Measurements from ENCODE around the gene LRRC36. TPM values are rescaled to one million over a fixed set of nuclear protein-coding genes. Genes with fewer than 3 reads are reported as not detected.

LRRC36 gene
- total RNA-seq, 1 experiment from 2014 or later = not detected

DNA sequence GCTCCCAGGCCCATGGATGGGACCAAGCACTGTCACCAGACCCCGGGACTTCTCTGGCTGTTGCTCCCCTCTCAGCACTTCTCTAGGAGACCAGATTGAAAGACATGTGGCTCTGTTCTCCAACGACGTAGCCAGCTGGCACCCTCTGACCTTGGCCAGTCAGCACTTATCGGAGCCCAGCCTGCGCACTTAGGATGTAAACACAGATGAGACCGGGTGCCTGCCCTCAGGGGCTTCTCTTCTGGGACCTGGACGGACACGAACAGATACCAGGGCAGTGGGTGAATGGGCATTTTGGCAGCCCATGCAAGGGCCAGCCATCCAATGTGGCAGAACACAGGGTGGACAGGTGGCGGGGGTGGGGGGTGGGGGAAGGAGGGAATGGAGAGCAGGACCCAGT is 83.0 kb downstream of the LRRC36 start:
- Histone ChIP-seq H3K9me2 (ENCODE audit: insufficient read depth) (no peaks in the 10 kb centered on the region), H3K4me2 (ENCODE audit: low read length) (no peak overlapping the region), H3K36me3 (ENCODE audit: control insufficient read depth in 1 of 2, insufficient read depth in 2 of 2, low read length in 2 of 2) (no peaks in the 10 kb centered on the region), H2AFZ (ENCODE audit: low read depth, low read length, poor library complexity, severe bottlenecking) (no peak overlapping the region), H3K27ac (ENCODE audit: low read depth, low read length) (no peak overlapping the region), H3K79me2 (ENCODE audit: insufficient read depth, low read length) (no peaks in the 10 kb centered on the region), H3K27me3 (ENCODE audit: insufficient read depth, low read length) (no peaks in the 10 kb centered on the region), H3K9ac (ENCODE audit: low read length) (no peak overlapping the region), H4K20me1 (ENCODE audit: insufficient read depth) (no peaks in the 10 kb centered on the region), H3K9me3 (ENCODE audit: control insufficient read depth in 1 of 2, insufficient read depth in 1 of 2, low read depth in 1 of 2, low read length in 2 of 2) (no peaks in the 10 kb centered on the region), H3K4me3 (replicated peaks in 1 of 2; ENCODE audit: low read depth in 1 of 2, low read length in 2 of 2) (no peak overlapping the region), H3K4me1 (ENCODE audit: control insufficient read depth in 1 of 2, insufficient read depth in 2 of 2, low read length in 2 of 2) (peaks cover 14 to 27% of the 10 kb centered on the region in 2 experiments)
- TF ChIP-seq EZH2 (IDR thresholded peaks at IDR 0.05) (no peak), ZNF274 (IDR thresholded peaks at IDR 0.05; ENCODE audit: low read depth, low read length) (no peak), EGR1 (IDR thresholded peaks at IDR 0.05; ENCODE audit: low read depth) (no peak), YY1 (IDR thresholded peaks at IDR 0.05; ENCODE audit: extremely low read depth, insufficient replicate concordance, low read depth, low read length) (no peak), SRF (IDR thresholded peaks at IDR 0.05; ENCODE audit: low read depth) (no peak), CEBPB (IDR thresholded peaks at IDR 0.05; ENCODE audit: low read depth) (no peak)
- BruUV-seq (replicated peaks) = no TSS peak
- intact Hi-C loops (cut with micrococcal nuclease) = no loop called here
- ChIA-PET RAD21 (ENCODE audit: low non-redundant PET in 1 of 2, low total read pairs in 2 of 2, uncharacterized antibody in 2 of 2, unreplicated experiment in 2 of 2) (no interaction called here), CTCF (no interaction called here), POLR2A (no interaction called here)
- no peak for DNase-seq (ENCODE audit: low read depth, low spot score)
- ATAC-seq = no peak

DNA sequence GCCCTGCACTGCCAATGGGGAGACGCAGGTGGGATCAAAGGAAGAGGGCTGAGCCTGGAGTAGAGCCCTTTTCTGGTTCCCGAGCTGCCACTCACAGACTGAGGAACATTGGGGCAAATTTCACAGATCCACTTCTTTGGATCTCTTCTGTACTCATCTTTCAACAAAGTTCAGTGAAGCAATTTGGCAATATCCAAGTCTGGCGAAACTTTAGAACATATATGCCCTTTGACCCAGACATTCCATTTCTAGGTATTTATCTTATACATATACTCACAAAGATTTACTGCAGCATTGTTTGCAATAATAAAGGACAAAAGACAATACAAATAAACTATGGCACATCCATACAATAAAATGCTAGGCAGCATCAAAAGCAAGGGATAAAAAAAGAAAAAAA is 84.7 kb downstream of the LRRC36 start:
- H3K4me3 ChIP-seq (replicated peaks in 1 of 2; ENCODE audit: low read depth in 1 of 2, low read length in 2 of 2) = no peak overlapping the region
- intact Hi-C loops (cut with micrococcal nuclease) = no loop called here
- no peak overlapping the region for H3K9ac ChIP-seq (ENCODE audit: low read length)
- H3K9me3 ChIP-seq (ENCODE audit: control insufficient read depth in 1 of 2, insufficient read depth in 1 of 2, low read depth in 1 of 2, low read length in 2 of 2) = no peaks in the 10 kb centered on the region
- no peaks in the 10 kb centered on the region for H3K27me3 ChIP-seq (ENCODE audit: insufficient read depth, low read length)
- ChIA-PET RAD21 (ENCODE audit: low non-redundant PET in 1 of 2, low total read pairs in 2 of 2, uncharacterized antibody in 2 of 2, unreplicated experiment in 2 of 2) (no interaction called here), POLR2A (no interaction called here), CTCF (no interaction called here)
- no peak for DNase-seq (ENCODE audit: low read depth, low spot score)
- no peaks in the 10 kb centered on the region for H3K9me2 ChIP-seq (ENCODE audit: insufficient read depth)
- H3K79me2 ChIP-seq (ENCODE audit: insufficient read depth, low read length) = no peaks in the 10 kb centered on the region
- H3K36me3 ChIP-seq (ENCODE audit: control insufficient read depth in 1 of 2, insufficient read depth in 2 of 2, low read length in 2 of 2) = no peaks in the 10 kb centered on the region
- no peak overlapping the region for H3K4me2 ChIP-seq (ENCODE audit: low read length)
- BruUV-seq (replicated peaks) = no TSS peak
- no peak overlapping the region for H2AFZ ChIP-seq (ENCODE audit: low read depth, low read length, poor library complexity, severe bottlenecking)
- no peaks in the 10 kb centered on the region for H4K20me1 ChIP-seq (ENCODE audit: insufficient read depth)
- peaks cover 7 to 20% of the 10 kb centered on the region in 2 experiments; a peak in 3 of 4 replicates for H3K4me1 ChIP-seq (ENCODE audit: control insufficient read depth in 1 of 2, insufficient read depth in 2 of 2, low read length in 2 of 2)
- ATAC-seq = no peak
- H3K27ac ChIP-seq (ENCODE audit: low read depth, low read length) = no peak overlapping the region
- no peak for TF ChIP-seq RAD21 (IDR thresholded peaks at IDR 0.05; ENCODE audit: low read depth)
- TF ChIP-seq SIN3A (IDR thresholded peaks at IDR 0.05; ENCODE audit: low read depth) = no peak
- TF ChIP-seq ELF1 (IDR thresholded peaks at IDR 0.05; ENCODE audit: borderline replicate concordance, low read depth) = no peak
- TF ChIP-seq TCF7L2 (IDR thresholded peaks at IDR 0.05; ENCODE audit: borderline replicate concordance, extremely low read depth, insufficient read depth, insufficient read length) = no peak
- no peak for TF ChIP-seq EZH2phosphoT487 (IDR thresholded peaks at IDR 0.05; ENCODE audit: borderline replicate concordance)
- TF ChIP-seq EGR1 (IDR thresholded peaks at IDR 0.05; ENCODE audit: low read depth) = no peak
- no peak for TF ChIP-seq POLR2AphosphoS5 (IDR thresholded peaks at IDR 0.05; ENCODE audit: low read depth, low read length)
- TF ChIP-seq, protein P1, sequence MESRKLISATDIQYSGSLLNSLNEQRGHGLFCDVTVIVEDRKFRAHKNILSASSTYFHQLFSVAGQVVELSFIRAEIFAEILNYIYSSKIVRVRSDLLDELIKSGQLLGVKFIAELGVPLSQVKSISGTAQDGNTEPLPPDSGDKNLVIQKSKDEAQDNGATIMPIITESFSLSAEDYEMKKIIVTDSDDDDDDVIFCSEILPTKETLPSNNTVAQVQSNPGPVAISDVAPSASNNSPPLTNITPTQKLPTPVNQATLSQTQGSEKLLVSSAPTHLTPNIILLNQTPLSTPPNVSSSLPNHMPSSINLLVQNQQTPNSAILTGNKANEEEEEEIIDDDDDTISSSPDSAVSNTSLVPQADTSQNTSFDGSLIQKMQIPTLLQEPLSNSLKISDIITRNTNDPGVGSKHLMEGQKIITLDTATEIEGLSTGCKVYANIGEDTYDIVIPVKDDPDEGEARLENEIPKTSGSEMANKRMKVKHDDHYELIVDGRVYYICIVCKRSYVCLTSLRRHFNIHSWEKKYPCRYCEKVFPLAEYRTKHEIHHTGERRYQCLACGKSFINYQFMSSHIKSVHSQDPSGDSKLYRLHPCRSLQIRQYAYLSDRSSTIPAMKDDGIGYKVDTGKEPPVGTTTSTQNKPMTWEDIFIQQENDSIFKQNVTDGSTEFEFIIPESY (IDR thresholded peaks at IDR 0.05; ENCODE audit: extremely low read depth, insufficient replicate concordance, low read length) = no peak
- TF ChIP-seq FOSL1 (IDR thresholded peaks at IDR 0.05; ENCODE audit: low read depth) = no peak
- no peak for TF ChIP-seq EZH2 (IDR thresholded peaks at IDR 0.05)
- no peak for TF ChIP-seq CEBPB (IDR thresholded peaks at IDR 0.05; ENCODE audit: low read depth)
- no peak for TF ChIP-seq YY1 (IDR thresholded peaks at IDR 0.05; ENCODE audit: extremely low read depth, insufficient replicate concordance, low read depth, low read length)
- TF ChIP-seq, protein P2, sequence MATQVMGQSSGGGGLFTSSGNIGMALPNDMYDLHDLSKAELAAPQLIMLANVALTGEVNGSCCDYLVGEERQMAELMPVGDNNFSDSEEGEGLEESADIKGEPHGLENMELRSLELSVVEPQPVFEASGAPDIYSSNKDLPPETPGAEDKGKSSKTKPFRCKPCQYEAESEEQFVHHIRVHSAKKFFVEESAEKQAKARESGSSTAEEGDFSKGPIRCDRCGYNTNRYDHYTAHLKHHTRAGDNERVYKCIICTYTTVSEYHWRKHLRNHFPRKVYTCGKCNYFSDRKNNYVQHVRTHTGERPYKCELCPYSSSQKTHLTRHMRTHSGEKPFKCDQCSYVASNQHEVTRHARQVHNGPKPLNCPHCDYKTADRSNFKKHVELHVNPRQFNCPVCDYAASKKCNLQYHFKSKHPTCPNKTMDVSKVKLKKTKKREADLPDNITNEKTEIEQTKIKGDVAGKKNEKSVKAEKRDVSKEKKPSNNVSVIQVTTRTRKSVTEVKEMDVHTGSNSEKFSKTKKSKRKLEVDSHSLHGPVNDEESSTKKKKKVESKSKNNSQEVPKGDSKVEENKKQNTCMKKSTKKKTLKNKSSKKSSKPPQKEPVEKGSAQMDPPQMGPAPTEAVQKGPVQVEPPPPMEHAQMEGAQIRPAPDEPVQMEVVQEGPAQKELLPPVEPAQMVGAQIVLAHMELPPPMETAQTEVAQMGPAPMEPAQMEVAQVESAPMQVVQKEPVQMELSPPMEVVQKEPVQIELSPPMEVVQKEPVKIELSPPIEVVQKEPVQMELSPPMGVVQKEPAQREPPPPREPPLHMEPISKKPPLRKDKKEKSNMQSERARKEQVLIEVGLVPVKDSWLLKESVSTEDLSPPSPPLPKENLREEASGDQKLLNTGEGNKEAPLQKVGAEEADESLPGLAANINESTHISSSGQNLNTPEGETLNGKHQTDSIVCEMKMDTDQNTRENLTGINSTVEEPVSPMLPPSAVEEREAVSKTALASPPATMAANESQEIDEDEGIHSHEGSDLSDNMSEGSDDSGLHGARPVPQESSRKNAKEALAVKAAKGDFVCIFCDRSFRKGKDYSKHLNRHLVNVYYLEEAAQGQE (IDR thresholded peaks at IDR 0.05; ENCODE audit: low read depth) = no peak
- TF ChIP-seq JUND (IDR thresholded peaks at IDR 0.05) = no peak
- no peak for TF ChIP-seq ZNF274 (IDR thresholded peaks at IDR 0.05; ENCODE audit: low read depth, low read length)
- TF ChIP-seq SP1 (IDR thresholded peaks at IDR 0.05; ENCODE audit: low read depth) = no peak
